Left lung (tissue), 10 donors: ENCODE data around the gene ZSCAN29. TPM values are rescaled to one million over a fixed set of nuclear protein-coding genes. Genes with fewer than 3 reads are reported as not detected.

Experiments
- ATAC-seq: fragments of 200-7000 bp; cut with Tn5 transposase; one replicate; pipeline ENCODE4 v1.9.1; 2020; ENCODE audit warnings: moderate library complexity
- DNase-seq, 4 donors: peaks; one replicate each; pipeline ENCODE4 v3.0.0-alpha.2; 2013 to 2020
- H3K27ac ChIP-seq, 2 donors: fragments of 200-600 bp; sonication (generic) in 1 of 2; one replicate each; pipeline versions ENCODE4 v1.5.0 to v1.8.0; 2020 to 2021
- H3K27me3 ChIP-seq, 2 donors: fragments of 200-600 bp; sonication (generic) in 1 of 2; one replicate each; pipeline versions ENCODE4 v1.5.0 to v1.8.0; 2020 to 2021
- H3K36me3 ChIP-seq, 2 donors: fragments of 200-600 bp; sonication (generic) in 1 of 2; one replicate each; pipeline versions ENCODE4 v1.5.0 to v1.8.0; 2020 to 2021
- H3K4me1 ChIP-seq, 2 donors: fragments of 200-600 bp; one replicate each; pipeline ENCODE4 v1.8.0; 2021
- H3K4me3 ChIP-seq, 2 donors: fragments of 200-600 bp; sonication (generic) in 1 of 2; one replicate each; pipeline versions ENCODE4 v1.5.0 to v1.8.0; 2020 to 2021; ENCODE audit warnings: mild to moderate bottlenecking in 1 of 2
- H3K9me3 ChIP-seq, 2 donors: fragments of 200-600 bp; sonication (generic) in 1 of 2; one replicate each; pipeline versions ENCODE4 v1.5.0 to v1.8.0; 2020 to 2021
- intact Hi-C, 2 donors: fragments of 100-400 bp; cut with DNase I; formaldehyde crosslinking; loops; one replicate each; pipeline versions ENCODE4 v1.11.2 to v1.14.2; 2022
- polyA plus RNA-seq, 6 donors: library from polyadenylated mRNA; unstranded; fragments of 120-200 nt; gene quantifications; one replicate each; pipeline ENCODE4 v1.2.1, GENCODE V29; 2013; ENCODE audit not compliant: insufficient read length in 6 of 6
- total RNA-seq, 2 donors: library from RNA; stranded (reverse); fragmentation: NEBNext Ultra II Directional; extraction: Animal tissue kit (Norgen Biotek cat#: 25700); gene quantifications; one replicate each; pipeline ENCODE4 v1.2.1, GENCODE V29; 2021
- TF ChIP-seq, protein P1 (sequence below), 2 donors: fragments of 200-600 bp; sonication (generic) in 1 of 2; IDR thresholded peaks; one replicate each; pipeline versions ENCODE4 v1.5.0 to v1.8.0; 2021; ENCODE audit warnings: antibody characterized with exemption in 2 of 2
- donor health status: DM: no; HTN: yes; CAD: no.
- donor health status: DM: no; HTN: no; CAD: no.

Gene ZSCAN29
- total and polyA plus RNA-seq, 8 donors: 19.9 to 36.1 (median 33.7) TPM

DNA sequence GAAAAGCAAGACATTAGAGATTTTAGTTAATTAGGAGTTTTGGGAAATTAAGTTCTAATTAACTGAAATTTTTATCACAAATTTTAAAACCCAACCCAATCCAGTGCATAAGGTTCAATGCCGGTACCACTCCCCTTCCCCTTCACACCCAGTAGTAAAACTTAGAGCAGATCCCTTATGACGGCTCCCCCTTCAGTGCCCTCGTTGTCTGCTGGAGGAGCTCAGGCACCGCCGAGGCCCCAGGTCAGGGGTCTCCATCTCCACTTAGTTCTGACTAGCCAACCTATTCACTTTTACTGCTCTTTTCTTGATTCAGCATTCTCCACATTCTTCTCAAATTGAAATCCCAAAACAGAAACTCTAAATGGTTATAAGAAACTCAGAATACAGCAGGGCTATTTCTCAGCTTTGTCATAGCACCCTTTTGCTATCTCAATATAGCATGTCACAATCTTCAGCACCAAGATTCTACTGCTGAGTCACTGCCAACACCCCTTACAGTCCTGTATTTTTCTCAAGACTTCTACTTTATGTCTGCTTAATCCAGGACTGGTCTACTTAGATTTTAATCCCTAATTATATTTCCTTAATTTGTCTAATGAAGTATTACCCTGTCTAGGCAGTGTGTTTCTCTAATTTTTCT lies 39.9 kb upstream of the ZSCAN29 start:
- TF ChIP-seq, protein P1, sequence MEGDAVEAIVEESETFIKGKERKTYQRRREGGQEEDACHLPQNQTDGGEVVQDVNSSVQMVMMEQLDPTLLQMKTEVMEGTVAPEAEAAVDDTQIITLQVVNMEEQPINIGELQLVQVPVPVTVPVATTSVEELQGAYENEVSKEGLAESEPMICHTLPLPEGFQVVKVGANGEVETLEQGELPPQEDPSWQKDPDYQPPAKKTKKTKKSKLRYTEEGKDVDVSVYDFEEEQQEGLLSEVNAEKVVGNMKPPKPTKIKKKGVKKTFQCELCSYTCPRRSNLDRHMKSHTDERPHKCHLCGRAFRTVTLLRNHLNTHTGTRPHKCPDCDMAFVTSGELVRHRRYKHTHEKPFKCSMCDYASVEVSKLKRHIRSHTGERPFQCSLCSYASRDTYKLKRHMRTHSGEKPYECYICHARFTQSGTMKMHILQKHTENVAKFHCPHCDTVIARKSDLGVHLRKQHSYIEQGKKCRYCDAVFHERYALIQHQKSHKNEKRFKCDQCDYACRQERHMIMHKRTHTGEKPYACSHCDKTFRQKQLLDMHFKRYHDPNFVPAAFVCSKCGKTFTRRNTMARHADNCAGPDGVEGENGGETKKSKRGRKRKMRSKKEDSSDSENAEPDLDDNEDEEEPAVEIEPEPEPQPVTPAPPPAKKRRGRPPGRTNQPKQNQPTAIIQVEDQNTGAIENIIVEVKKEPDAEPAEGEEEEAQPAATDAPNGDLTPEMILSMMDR (IDR thresholded peaks at IDR 0.05): no peak
- ATAC-seq: no peak
- no peak overlapping the region for H3K4me3 ChIP-seq
- peaks cover 0 to 94% of the 10 kb centered on the region in 2 donors for H3K36me3 ChIP-seq
- no peaks in the 10 kb centered on the region for H3K4me1 ChIP-seq
- no peak for DNase-seq
- intact Hi-C loops: no loop called here
- no peaks in the 10 kb centered on the region for H3K9me3 ChIP-seq
- H3K27ac ChIP-seq: no peak overlapping the region
- no peaks in the 10 kb centered on the region for H3K27me3 ChIP-seq

DNA sequence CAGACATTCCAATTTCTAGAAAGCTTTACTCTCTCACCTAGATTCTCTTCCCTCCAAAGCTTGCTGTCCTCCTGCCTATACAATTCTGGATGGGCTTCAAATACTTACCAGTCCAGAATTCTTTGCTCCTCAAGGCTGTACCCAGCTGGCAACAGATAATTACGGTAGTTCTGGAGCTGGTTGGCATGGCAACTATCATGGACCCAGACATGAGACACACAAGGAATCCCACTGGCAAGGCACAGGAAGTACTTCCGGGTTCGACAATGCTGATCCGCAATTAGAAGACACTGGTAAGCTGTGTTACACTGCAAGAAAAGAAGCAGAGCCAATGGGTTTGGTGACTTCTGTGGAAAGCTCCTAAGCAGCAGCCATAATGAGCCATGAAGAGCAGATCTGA lies 37.9 kb upstream of the ZSCAN29 start:
- TF ChIP-seq, protein P1 (IDR thresholded peaks at IDR 0.05): no peak
- intact Hi-C loops: no loop called here
- H3K9me3 ChIP-seq: no peaks in the 10 kb centered on the region
- DNase-seq: no peak
- H3K4me1 ChIP-seq: no peaks in the 10 kb centered on the region
- H3K27me3 ChIP-seq: no peaks in the 10 kb centered on the region
- ATAC-seq: no peak
- no peak overlapping the region for H3K4me3 ChIP-seq
- no peak overlapping the region for H3K27ac ChIP-seq
- peaks cover 0 to 94% of the 10 kb centered on the region in 2 donors for H3K36me3 ChIP-seq

DNA sequence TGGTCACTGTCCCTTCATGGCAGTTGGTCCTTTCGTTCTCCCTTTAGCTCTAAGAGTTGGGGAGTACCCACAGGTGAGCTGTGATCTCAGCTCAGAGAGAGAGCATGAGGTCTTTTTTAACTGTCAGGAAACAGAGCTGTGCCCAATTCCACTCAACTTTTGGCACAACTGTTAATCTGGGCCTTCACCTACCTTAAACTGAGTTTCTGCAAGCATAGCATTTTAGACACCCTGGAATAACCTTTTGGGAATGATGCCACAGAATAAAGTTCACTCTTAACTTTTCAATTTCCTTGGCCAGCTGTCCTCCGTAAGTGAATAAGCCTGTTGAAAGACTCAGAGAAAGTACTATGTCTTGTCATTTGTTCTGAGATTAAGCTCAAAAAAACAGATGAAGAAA lies 36.0 kb upstream of the ZSCAN29 start:
- intact Hi-C loops: no loop called here
- no peak overlapping the region for H3K27ac ChIP-seq

DNA sequence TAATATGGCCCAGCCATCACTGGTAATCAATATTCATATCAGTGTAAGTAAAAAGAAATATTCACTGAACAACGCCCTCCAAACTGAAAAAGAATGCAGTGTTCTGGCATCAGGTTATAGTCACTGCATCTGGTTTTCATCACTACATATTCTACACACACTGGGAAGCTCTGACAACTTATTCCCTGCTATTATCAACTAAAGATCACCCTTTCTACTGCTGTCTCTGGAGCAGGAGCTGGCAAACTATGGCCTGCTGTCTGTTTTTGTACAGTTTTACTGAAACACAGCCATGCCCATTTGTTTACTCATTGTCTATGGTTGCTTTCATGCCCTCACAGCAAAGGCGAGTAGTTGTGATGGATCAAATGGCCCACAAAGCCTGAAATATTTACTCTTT lies 35.3 kb upstream of the ZSCAN29 start:
- Histone ChIP-seq H3K9me3 (no peaks in the 10 kb centered on the region), H3K27ac (no peak overlapping the region), H3K36me3 (peaks cover 0 to 94% of the 10 kb centered on the region in 2 donors), H3K4me3 (no peak overlapping the region), H3K27me3 (no peaks in the 10 kb centered on the region), H3K4me1 (no peaks in the 10 kb centered on the region)
- no peak for DNase-seq
- TF ChIP-seq, protein P1 (IDR thresholded peaks at IDR 0.05): no peak
- intact Hi-C loops: no loop called here
- no peak for ATAC-seq

More for the DNA sequence above, 36.0 kb upstream of the ZSCAN29 start:
- ATAC-seq (no peak), DNase-seq (no peak)
- Histone ChIP-seq H3K27me3 (no peaks in the 10 kb centered on the region), H3K4me3 (no peak overlapping the region), H3K36me3 (peaks cover 0 to 94% of the 10 kb centered on the region in 2 donors), H3K9me3 (no peaks in the 10 kb centered on the region), H3K4me1 (no peaks in the 10 kb centered on the region)
- TF ChIP-seq, protein P1 (IDR thresholded peaks at IDR 0.05): no peak

DNA sequence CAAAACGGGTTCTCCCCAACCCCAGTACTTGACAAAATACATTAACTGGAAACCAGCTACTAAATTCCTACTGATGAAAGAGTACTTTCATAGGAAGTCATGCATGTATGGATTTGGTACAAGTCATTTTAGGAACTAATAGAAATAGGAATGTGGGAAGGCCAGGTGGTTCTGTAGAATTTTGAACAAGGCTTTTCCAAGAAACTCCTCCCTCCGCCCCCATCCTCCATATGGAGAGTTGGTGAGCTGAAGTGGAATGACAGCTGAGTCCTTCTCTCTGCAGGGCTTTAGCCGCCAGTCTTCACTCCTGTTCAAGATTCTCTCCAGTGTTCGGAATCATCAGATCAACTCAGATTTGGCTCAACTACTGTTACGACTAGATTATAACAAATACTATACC lies 33.3 kb upstream of the ZSCAN29 start:
- DNase-seq (no peak), ATAC-seq (no peak)
- Histone ChIP-seq H3K36me3 (peaks cover 0 to 98% of the 10 kb centered on the region in 2 donors), H3K9me3 (no peaks in the 10 kb centered on the region), H3K4me1 (no peaks in the 10 kb centered on the region), H3K4me3 (no peak overlapping the region), H3K27ac (no peak overlapping the region), H3K27me3 (no peaks in the 10 kb centered on the region)
- TF ChIP-seq, protein P1 (IDR thresholded peaks at IDR 0.05): no peak
- intact Hi-C loops: no loop called here
